Measurements from ENCODE around the gene TSEN15. TPM values are rescaled to one million over a fixed set of nuclear protein-coding genes. Genes with fewer than 3 reads are reported as not detected.
A peak's percentile ranks its signal among the peaks of the same experiment; 100 is the strongest.

The TSEN15 gene
- total and polyA plus RNA-seq, 9 of the 15 experiments (the other 6 are each of a cell fraction or from before 2014, with no cell fraction given) = 25.6 to 121 (median 91.3) TPM

- 0 out of 2 replicates have a peak, but pooled peaks have one; percentile 26 for TF ChIP-seq ZSCAN32 (CRISPR knock-in tag; IDR thresholded peaks at IDR 0.05)
- TF ChIP-seq SRF (CRISPR knock-in tag; IDR thresholded peaks at IDR 0.05) = 0 out of 4 replicates have a peak, but pooled peaks of 1 of the 2 experiments have one; percentile 8
- TF ChIP-seq SMAD4 (CRISPR knock-in tag; conservative IDR thresholded peaks at IDR 0.05) = 0 out of 2 replicates have a peak, but pooled peaks have one; percentile 50
- 0 out of 2 replicates have a peak, but pooled peaks have one; percentile 18 for TF ChIP-seq RBFOX2 (IDR thresholded peaks at IDR 0.05; ENCODE audit: low read depth, low read length)
- TF ChIP-seq ZNF76 (CRISPR knock-in tag; IDR thresholded peaks at IDR 0.05; ENCODE audit: borderline replicate concordance) = peak; percentile 39; the same call in 1 of the 2 replicates
- no peak for TF ChIP-seq CBX3 (IDR thresholded peaks at IDR 0.05; ENCODE audit: borderline replicate concordance in 1 of 2, low read length in 2 of 2)
- TF ChIP-seq E4F1 (CRISPR knock-in tag; IDR thresholded peaks at IDR 0.05; ENCODE audit: borderline replicate concordance) = no peak
- TF ChIP-seq YBX1 (IDR thresholded peaks at IDR 0.05) = no peak
- TF ChIP-seq ZNF766 (CRISPR knock-in tag; conservative IDR thresholded peaks at IDR 0.05) = no peak
- TF ChIP-seq NR3C1 (CRISPR knock-in tag; IDR thresholded peaks at IDR 0.05) = no peak
- no peak for TF ChIP-seq LCOR (CRISPR knock-in tag; IDR thresholded peaks at IDR 0.05)
- TF ChIP-seq E2F4 (CRISPR knock-in tag; IDR thresholded peaks at IDR 0.05; ENCODE audit: low read depth) = no peak
- no peak for TF ChIP-seq ZNF639 (CRISPR knock-in tag; conservative IDR thresholded peaks at IDR 0.05 in 1 of 2, IDR thresholded peaks at IDR 0.05 in 1 of 2)
- 0 out of 4 replicates have a peak, but pooled peaks of 1 of the 2 experiments have one; percentile 20 for TF ChIP-seq KDM1A (IDR thresholded peaks at IDR 0.05)
- peak; percentile 45; the same call in 1 of the 2 replicates for TF ChIP-seq ZEB2 (IDR thresholded peaks at IDR 0.05)
- no peak for TF ChIP-seq ESRRB (CRISPR knock-in tag; IDR thresholded peaks at IDR 0.05; ENCODE audit: borderline replicate concordance)
- TF ChIP-seq RCOR1 (IDR thresholded peaks at IDR 0.05; ENCODE audit: borderline replicate concordance in 1 of 2, low read depth in 2 of 2, low read length in 2 of 2) = peak in 1 of 2 experiments; percentile 55; a peak in 2 of 4 replicates
- TF ChIP-seq FOXJ3 (CRISPR knock-in tag; IDR thresholded peaks at IDR 0.05) = no peak
- TF ChIP-seq ZNF263 (CRISPR knock-in tag; IDR thresholded peaks at IDR 0.05; ENCODE audit: borderline replicate concordance) = no peak
- peak; percentile 80; the same call in 1 of the 2 replicates for TF ChIP-seq DMBX1 (CRISPR knock-in tag; IDR thresholded peaks at IDR 0.05; ENCODE audit: borderline replicate concordance)
- peak; percentile 44 for TF ChIP-seq POLR2G (IDR thresholded peaks at IDR 0.05; ENCODE audit: low read depth, low read length)
Observed at GRCh38 chr1:184033711-184034167, 17.8 kb upstream of the TSEN15 start (continued).

Data from K562 (cell line).